ENCODE data around the gene WRAP53.

Gene WRAP53

GRCh38 chr17:7740481-7741001 lies 52.3 kb downstream of the WRAP53 start:
- no peak for DNase-seq (ENCODE audit: low read depth in 1 of 2, low spot score in 1 of 2)

- no peak for DNase-seq (ENCODE audit: low read depth in 1 of 2, low spot score in 1 of 2)
Measured at GRCh38 chr17:7742729-7743128, 54.5 kb downstream of the WRAP53 start.

GRCh38 chr17:7744416-7744815 lies 56.1 kb downstream of the WRAP53 start:
- DNase-seq (ENCODE audit: low read depth in 1 of 2, low spot score in 1 of 2), result no peak

GRCh38 chr17:7745748-7746470 lies 57.6 kb downstream of the WRAP53 start:
- DNase-seq (ENCODE audit: low read depth in 1 of 2, low spot score in 1 of 2), result no peak

GRCh38 chr17:7747635-7748071 lies 59.4 kb downstream of the WRAP53 start:
- no peak for DNase-seq (ENCODE audit: low read depth in 1 of 2, low spot score in 1 of 2)

- no peak for DNase-seq (ENCODE audit: low read depth in 1 of 2, low spot score in 1 of 2)
Measured at GRCh38 chr17:7748076-7748775, 59.9 kb downstream of the WRAP53 start.

GRCh38 chr17:7750321-7750821 lies 62.1 kb downstream of the WRAP53 start:
- DNase-seq (ENCODE audit: low read depth in 1 of 2, low spot score in 1 of 2), result no peak
